Colon (tissue), 2 donors: Measurements from ENCODE around the gene CDKN3.
"Not testable (repeated sequence)": the region's sequence is repeated elsewhere in the genome, so short reads cannot be mapped to it uniquely, and the experiment has no call there.

Experiments
- FAIRE-seq: peaks from 2 replicates; lab custom pipeline; 2012; peaks lifted over from hg19 to GRCh38; lab: Jason Lieb, UNC
- donor health status: control.
- donor health status: control.

Gene CDKN3

GRCh38 chr14:54424479-54424901, 27.7 kb downstream of the CDKN3 start:
- FAIRE-seq: no peak

GRCh38 chr14:54425068-54425467, 28.3 kb downstream of the CDKN3 start:
- FAIRE-seq: no peak

GRCh38 chr14:54425537-54426274, 28.9 kb downstream of the CDKN3 start:
- FAIRE-seq: no peak

- FAIRE-seq: no peak
These were observed 31.1 kb downstream of the CDKN3 start for GRCh38 chr14:54427871-54428270.

- no peak for FAIRE-seq
These were observed 31.7 kb downstream of the CDKN3 start for GRCh38 chr14:54428527-54428926.

GRCh38 chr14:54435500-54435981, 38.7 kb downstream of the CDKN3 start:
- FAIRE-seq: no peak

- not testable (repeated sequence) for FAIRE-seq
These were observed 41.1 kb downstream of the CDKN3 start for GRCh38 chr14:54437954-54438353.

GRCh38 chr14:54438703-54439102, 41.9 kb downstream of the CDKN3 start:
- no peak for FAIRE-seq

- FAIRE-seq: no peak
These were observed 43.2 kb downstream of the CDKN3 start for GRCh38 chr14:54440037-54440436.

GRCh38 chr14:54440476-54440872, 43.7 kb downstream of the CDKN3 start:
- no peak for FAIRE-seq

GRCh38 chr14:54440873-54441868, 44.4 kb downstream of the CDKN3 start, which contains the start of gene CNIH1:
Gene CNIH1, minus strand, starts transcription at chr14:54441374. Its CDS starts 47 bp downstream, at chr14:54441327.
- FAIRE-seq: no peak

- FAIRE-seq: not testable (repeated sequence)
These were observed 46.2 kb downstream of the CDKN3 start for GRCh38 chr14:54442961-54443360.

- no peak for FAIRE-seq
These were observed 47.2 kb downstream of the CDKN3 start for GRCh38 chr14:54443981-54444380.

- FAIRE-seq: no peak
These were observed 47.9 kb downstream of the CDKN3 start for GRCh38 chr14:54444681-54445080.

GRCh38 chr14:54446161-54446693, 49.4 kb downstream of the CDKN3 start:
- no peak for FAIRE-seq

GRCh38 chr14:54447231-54447692, 50.5 kb downstream of the CDKN3 start:
- no peak for FAIRE-seq

- FAIRE-seq: no peak
These were observed 53.7 kb downstream of the CDKN3 start for GRCh38 chr14:54450535-54450934.

GRCh38 chr14:54451121-54451601, 54.4 kb downstream of the CDKN3 start:
- no peak for FAIRE-seq

GRCh38 chr14:54451961-54452360, 55.2 kb downstream of the CDKN3 start:
- FAIRE-seq: no peak

- no peak for FAIRE-seq
These were observed 56.4 kb downstream of the CDKN3 start for GRCh38 chr14:54453252-54453651.

- not testable (repeated sequence) for FAIRE-seq
These were observed 57.2 kb downstream of the CDKN3 start for GRCh38 chr14:54453990-54454389.

GRCh38 chr14:54455363-54455762, 58.6 kb downstream of the CDKN3 start:
- no peak for FAIRE-seq
